Type B pancreatic cell (in vitro differentiated cells): ENCODE results near the gene KCP. TPM values are rescaled to one million over a fixed set of nuclear protein-coding genes. Genes with fewer than 3 reads are reported as not detected.

Source experiments
- DNase-seq: peaks from one replicate; pipeline ENCODE4 v3.0.0; 2021; ENCODE audit warnings: mixed read lengths; ENCODE audit not compliant: unreplicated experiment; ENCODE audit errors: extremely low spot score
- H3K27ac Mint-ChIP-seq: 2 replicates; pipeline ENCODE4 v1.8.0; 2021; ENCODE audit warnings: mild to moderate bottlenecking, mixed read lengths
- H3K27me3 Mint-ChIP-seq: 2 replicates; pipeline ENCODE4 v1.8.0; 2021; ENCODE audit warnings: mixed read lengths
- H3K36me3 Mint-ChIP-seq: 2 replicates; pipeline ENCODE4 v1.8.0; 2021; ENCODE audit warnings: mixed read lengths
- H3K4me1 Mint-ChIP-seq: one replicate; pipeline ENCODE4 v1.8.0; 2021; ENCODE audit warnings: mixed read lengths; ENCODE audit not compliant: unreplicated experiment
- H3K4me3 Mint-ChIP-seq: 2 replicates; pipeline ENCODE4 v1.8.0; 2021; ENCODE audit warnings: mild to moderate bottlenecking, mixed read lengths
- H3K9me3 Mint-ChIP-seq: 2 replicates; pipeline ENCODE4 v1.8.0; 2021; ENCODE audit warnings: mixed read lengths
- CTCF ChIP-seq: fragments of 200-600 bp; sonication (generic); conservative IDR thresholded peaks from 2 replicates; pipeline ENCODE4 v1.5.0; 2021; ENCODE audit warnings: antibody characterized with exemption, mild to moderate bottlenecking
- long read RNA-seq: library from polyadenylated mRNA; unstranded; transcript quantifications from one replicate; pipeline ENCODE4 v2.0.0, GENCODE V29; 2020
- total RNA-seq: library from RNA; stranded (reverse); gene quantifications from 2 replicates; pipeline ENCODE4 v1.2.1, GENCODE V29; 2021; ENCODE audit warnings: low replicate concordance

Gene KCP
- 1.3 and 4.2 TPM in 2 replicates for total RNA-seq
- long read RNA-seq: 0 reads

DNA sequence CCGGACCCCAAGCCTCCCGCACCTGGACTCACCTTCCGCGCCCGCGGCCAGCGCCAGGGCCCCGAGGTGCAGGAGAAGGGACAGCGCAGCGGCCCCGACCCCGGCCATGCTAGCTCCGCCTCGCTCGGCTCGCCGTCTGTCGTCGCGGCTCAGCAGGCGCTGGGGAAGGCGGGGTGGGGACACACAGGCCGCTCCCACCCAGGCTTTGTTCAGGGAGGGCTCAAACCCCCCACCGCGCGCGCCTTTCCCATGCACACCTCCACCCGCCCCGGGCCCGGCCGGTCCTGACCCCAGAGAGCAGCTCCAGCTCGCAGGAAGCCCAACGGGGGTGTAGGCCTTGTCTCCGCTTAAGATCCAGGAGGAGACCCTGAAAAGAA, at the start of gene KCP:
KCP (minus strand) TSS at position 141 of the 377 bp plus-strand sequence; CDS start at position 108, 33 bp downstream.
- peak within 1 kb of the TSS; percentile 83 for H3K4me3 Mint-ChIP-seq
- peak within 1 kb of the TSS; percentile 61 for H3K27ac Mint-ChIP-seq
- H3K27me3 Mint-ChIP-seq: peaks cover 53% of the 10 kb centered on the region
- no peak for TF ChIP-seq CTCF
- DNase-seq: no peak
- H3K9me3 Mint-ChIP-seq: no peaks in the 10 kb centered on the region
- H3K4me1 Mint-ChIP-seq: peaks cover 33% of the 10 kb centered on the region
- no peaks in the 10 kb centered on the region for H3K36me3 Mint-ChIP-seq

- Mint-ChIP-seq H3K27me3 (no peaks in the 10 kb centered on the region), H3K4me3 (no peak overlapping the region), H3K27ac (no peak overlapping the region), H3K36me3 (peaks cover 46% of the 10 kb centered on the region), H3K9me3 (no peaks in the 10 kb centered on the region), H3K4me1 (peaks cover 6% of the 10 kb centered on the region)
- DNase-seq: no peak
- TF ChIP-seq CTCF: no peak
Measured at GRCh38 chr7:128959296-128959695, 48.8 kb upstream of the KCP start.

GRCh38 chr7:128955981-128956380, 45.5 kb upstream of the KCP start:
- H3K4me1 Mint-ChIP-seq: peaks cover 6% of the 10 kb centered on the region
- no peaks in the 10 kb centered on the region for H3K9me3 Mint-ChIP-seq
- no peak for TF ChIP-seq CTCF
- no peaks in the 10 kb centered on the region for H3K27me3 Mint-ChIP-seq
- H3K27ac Mint-ChIP-seq: peak overlapping the region; percentile 43
- no peak for DNase-seq
- peaks cover 37% of the 10 kb centered on the region for H3K36me3 Mint-ChIP-seq
- H3K4me3 Mint-ChIP-seq: no peak overlapping the region

DNA sequence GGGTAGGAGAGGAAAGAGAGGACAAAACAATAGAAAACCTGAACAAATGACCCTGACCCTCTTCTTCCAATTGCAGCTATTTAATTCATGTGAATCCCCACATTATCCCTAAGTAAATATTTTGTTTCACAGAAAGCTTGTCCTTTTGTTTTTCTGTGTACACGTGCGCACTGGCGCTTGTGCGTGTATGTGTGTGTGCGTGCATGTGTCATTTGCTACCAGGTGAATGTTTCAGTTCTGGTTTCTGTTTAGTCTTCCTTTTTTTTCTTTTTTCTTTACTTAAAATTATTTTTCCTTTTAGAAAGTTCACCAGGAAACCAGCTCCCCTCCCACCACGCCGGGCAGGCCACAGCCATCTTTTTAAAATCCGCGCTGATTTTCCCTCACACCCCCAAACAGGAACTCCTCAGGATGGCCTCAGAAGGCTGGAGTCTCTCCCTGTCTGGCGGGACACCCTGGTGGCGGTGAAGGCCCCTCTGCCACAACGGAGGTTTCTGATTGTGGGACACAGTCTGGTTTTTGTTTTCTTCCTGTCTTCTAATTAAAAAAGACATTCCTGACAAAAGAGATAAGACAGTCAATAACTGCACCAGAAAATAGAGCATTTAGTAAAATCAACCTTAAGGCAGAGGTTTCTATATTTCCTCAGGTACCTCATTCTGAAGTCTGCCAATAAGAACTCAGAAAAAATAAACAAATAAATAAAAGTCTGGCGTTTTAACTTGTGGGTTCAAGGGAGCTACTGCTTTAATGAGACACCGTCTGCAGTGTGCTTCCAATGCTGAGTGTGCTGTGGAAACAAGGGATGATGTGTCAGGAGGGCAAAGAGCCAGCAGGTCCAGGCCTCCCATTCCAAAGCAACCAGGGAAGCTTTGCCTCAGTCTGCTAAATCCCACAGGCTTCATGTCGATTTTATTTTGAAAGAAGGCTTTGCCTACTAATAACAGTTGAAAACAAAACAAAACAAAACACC, 44.6 kb upstream of the KCP start:
- Mint-ChIP-seq H3K27me3 (no peaks in the 10 kb centered on the region), H3K27ac (no peak overlapping the region), H3K4me1 (peaks cover 6% of the 10 kb centered on the region), H3K9me3 (no peaks in the 10 kb centered on the region), H3K36me3 (peaks cover 35% of the 10 kb centered on the region), H3K4me3 (no peak overlapping the region)
- no peak for TF ChIP-seq CTCF
- no peak for DNase-seq

GRCh38 chr7:128954150-128954549, 43.6 kb upstream of the KCP start:
- peaks cover 6% of the 10 kb centered on the region for H3K4me1 Mint-ChIP-seq
- TF ChIP-seq CTCF: no peak
- no peaks in the 10 kb centered on the region for H3K27me3 Mint-ChIP-seq
- peaks cover 28% of the 10 kb centered on the region for H3K36me3 Mint-ChIP-seq
- H3K27ac Mint-ChIP-seq: no peak overlapping the region
- no peak for DNase-seq
- H3K4me3 Mint-ChIP-seq: no peak overlapping the region
- no peaks in the 10 kb centered on the region for H3K9me3 Mint-ChIP-seq
